Activated CD4-positive, CD25-positive, alpha-beta regulatory T cell treated with anti-CD3 and anti-CD28 coated beads, Interleukin-2, amount 50 U/mL, for 72 hours (primary cell): ENCODE measurements around the gene CXXC1.
"Not testable (repeated sequence)": the region's sequence is repeated elsewhere in the genome, so short reads cannot be mapped to it uniquely, and the experiment has no call there.

Experiments
- DNase-seq: peaks from one replicate; pipeline ENCODE4 v3.0.0; 2021

The CXXC1 gene

GRCh38 chr18:50297621-50298442, 10.3 kb upstream of the CXXC1 start:
- peak; percentile 75 for DNase-seq

- DNase-seq, result no peak
Measured at GRCh38 chr18:50293039-50293438, 5.5 kb upstream of the CXXC1 start.

- DNase-seq, result no peak
Measured at GRCh38 chr18:50289108-50289443, 1.6 kb upstream of the CXXC1 start.

DNA sequence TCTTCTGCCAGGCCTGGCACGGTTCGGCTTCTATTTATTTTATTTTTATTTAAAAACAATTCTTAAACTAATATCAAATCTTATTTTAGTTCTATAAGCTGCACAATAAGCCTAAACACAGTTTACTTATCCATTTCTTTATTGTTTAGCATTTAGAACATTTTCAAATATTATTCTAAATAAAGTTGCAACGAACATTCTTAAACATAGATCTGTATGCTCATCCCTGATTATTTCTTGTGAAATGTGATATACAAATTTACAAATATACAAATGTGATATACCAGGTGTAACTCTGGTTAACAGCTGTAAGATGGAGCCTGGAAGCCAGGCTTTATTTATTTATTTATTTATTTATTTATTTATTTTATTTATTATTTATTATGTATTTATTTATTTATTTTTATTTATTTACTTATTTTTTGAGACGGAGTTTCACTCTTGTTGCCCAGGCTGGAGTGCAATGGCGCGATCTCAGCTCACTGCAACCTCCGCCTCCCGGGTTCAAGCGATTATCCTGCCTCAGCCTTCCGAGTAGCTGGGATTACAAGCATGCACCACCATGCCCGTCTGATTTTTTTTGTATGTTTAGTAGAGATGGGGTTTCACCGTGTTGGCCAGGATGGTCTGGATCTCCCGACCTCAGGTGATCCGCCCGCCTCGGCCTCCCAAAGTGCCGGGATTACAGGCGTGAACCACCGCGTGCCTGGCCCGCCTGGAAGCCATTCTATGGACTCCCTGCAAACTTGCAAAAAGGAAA, 1.0 kb upstream of the CXXC1 start:
- not testable (repeated sequence) for DNase-seq

GRCh38 chr18:50287028-50287440, 458 bp downstream of the CXXC1 start:
- DNase-seq, result no peak

- no peak for DNase-seq
Measured at GRCh38 chr18:50286391-50287027, 983 bp downstream of the CXXC1 start.

- no peak for DNase-seq
Measured at GRCh38 chr18:50285631-50286321, 1.7 kb downstream of the CXXC1 start.

- DNase-seq, result no peak
Measured at GRCh38 chr18:50285071-50285470, 2.4 kb downstream of the CXXC1 start.

DNA sequence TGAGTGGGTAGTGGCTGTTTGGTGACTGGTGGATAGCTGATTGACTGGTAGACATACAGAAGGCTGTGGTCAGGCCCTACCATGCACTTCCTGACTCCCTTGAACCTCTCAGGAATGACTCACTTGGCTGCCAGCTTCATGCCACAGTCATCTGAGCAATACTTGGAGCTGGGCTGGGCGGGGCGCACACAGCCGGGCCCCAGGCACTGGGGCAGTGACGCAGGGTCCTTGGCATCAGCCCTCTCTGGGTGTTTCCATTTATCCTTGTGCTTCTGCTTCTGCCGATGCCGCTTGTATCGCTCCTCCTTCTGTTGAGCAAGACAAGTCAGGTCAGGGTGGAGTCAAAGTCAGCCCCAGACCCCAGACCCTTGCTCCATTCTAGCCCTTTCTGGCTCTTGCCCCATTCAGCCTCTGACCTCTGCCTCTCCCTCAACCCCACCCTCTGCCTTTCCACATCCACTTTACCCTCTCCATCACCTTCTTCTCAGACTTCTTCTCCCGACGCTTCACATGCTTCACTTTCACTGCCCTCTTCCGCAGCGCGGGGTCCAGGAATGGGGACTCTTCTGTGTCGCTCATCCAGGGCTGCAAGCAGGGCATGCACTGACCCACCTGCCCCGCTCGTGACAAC, 3.1 kb downstream of the CXXC1 start:
- DNase-seq, result no peak

DNA sequence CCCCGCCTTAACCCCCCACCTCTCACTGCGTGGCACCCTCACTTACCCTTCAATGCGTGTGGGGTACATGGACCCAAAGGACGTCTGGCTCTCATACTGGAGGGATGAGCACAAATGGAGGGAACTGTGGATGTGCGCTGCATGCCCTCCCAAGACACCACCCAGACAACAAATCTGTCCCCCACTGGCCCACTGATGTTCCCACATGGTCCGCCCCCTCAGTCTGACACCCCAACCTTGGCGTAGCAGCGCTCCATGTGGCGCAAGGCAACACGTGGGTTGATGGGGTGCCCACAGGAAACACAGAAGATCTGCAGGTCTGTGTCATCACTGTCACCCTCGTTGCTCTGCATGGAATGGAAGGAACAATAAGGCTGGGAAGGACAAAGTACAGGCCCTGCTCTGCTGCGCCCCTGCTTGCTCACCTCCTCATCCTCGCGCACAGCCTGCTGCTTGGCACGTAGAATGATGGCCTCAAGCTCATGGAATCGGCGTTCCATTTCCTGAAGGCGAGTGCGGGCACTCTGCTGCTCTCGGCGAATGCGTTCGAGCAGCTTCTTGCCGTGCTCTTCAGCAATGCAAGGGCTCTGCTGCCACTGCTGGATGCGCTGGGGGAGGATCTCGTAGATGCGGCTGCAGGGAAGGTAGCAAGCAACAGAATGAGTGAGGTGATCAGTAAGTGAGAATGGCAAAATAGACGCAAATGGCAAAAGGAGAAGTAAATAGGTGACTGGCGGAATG, 3.9 kb downstream of the CXXC1 start:
- no peak for DNase-seq

DNA sequence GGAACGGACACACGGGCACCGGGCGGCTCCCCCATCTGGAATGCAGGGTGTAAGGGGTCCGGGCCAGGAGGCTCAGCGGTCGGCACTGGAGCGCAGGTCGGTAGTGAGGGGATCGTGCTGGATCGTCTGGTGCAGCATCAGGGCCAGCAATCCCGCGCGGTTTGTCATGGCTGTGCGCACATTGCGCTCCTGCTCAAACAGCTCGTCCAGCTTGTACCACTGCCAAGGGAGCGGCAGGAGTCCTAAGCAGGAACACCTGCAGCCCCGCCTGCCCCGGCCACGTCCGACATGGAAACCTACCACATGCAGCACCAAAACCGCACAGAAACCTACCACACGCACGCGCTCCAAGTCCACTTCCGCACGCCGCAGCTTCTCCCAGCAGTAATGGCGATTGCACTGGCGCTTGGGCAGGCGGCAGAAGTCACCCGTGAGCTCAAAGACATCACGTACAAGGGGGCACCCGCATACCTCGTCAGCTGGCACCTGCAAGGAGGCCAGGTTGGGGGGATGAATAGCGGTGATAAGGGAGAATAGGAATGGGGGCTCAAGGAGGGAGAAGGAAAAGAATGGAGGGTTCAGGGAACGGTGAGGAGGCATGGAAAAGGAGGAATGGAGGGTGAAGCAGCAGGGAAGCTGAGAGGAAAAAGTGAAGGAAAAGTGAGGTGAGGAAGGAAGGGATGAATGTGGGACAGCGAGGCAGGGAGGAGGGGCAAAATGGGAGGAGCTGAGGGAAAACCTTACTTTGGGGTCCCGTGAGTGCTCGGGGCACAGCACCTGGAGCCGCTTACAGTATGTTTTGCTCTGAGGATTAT, 4.8 kb downstream of the CXXC1 start:
- no peak for DNase-seq

DNA sequence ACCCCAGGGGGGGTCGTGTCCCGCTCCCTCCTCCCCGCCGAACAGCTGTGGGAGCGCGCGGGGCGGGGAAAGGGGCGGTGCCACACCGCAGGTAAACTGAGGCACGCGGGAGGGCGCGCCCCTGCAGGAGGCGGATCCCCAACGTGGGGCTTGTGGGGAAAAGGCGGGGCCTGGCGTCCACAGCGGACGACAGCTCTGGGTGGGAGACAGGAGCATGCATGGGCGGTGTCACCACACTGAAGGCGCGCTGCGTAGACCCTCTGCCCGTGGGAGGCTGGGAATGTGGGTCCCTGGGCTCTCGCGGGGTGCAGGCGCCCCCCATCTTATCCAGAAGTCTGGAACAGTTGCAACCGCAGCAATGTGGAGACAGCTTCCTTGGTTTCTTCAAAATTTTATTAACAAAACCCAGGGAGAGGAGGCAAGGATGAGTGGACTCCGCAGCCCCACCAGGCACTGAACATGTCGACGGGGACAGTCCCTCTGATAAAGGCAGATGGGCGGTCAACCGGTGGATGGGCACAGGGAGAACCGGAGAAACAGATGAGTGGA, 5.4 kb downstream of the CXXC1 start:
- DNase-seq, result no peak

- DNase-seq, result peak; percentile 94
Measured at GRCh38 chr18:50281295-50281971, 6.1 kb downstream of the CXXC1 start, which contains the start of gene MBD1. Gene MBD1 (minus strand): TSS chr18:50281523. CDS start chr18:50279992, 1,531 bp downstream.

DNA sequence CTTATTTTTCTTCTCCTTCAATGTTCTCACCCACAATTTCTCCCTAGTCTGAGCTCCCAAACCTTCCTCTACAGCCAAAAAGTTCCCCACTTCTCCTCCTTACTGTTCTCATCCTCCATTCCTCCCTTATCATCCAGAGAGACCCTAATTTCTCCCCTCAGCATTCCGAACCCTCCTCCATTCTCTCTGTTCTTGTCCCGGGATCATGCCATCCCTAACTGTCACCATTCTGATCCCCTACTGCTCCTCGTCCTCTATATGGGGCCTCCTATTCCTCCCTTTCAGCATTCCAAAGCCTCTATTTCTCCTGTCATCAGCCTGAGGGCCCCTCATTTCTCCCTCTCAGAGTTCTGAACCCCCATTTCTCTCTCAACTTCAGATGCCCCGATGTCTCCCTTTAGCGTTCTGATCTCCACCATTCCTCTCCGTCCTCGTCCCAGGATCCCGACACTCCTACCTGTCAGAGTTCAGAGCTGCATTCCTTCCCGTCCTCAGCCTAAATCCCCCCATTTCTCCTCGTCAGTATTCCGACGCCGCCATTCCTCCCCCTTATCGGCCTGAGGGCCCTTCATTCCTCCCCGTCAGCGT, 6.7 kb downstream of the CXXC1 start:
- DNase-seq, result no peak

- DNase-seq, result no peak
Measured at GRCh38 chr18:50279752-50280151, 7.7 kb downstream of the CXXC1 start.

DNA sequence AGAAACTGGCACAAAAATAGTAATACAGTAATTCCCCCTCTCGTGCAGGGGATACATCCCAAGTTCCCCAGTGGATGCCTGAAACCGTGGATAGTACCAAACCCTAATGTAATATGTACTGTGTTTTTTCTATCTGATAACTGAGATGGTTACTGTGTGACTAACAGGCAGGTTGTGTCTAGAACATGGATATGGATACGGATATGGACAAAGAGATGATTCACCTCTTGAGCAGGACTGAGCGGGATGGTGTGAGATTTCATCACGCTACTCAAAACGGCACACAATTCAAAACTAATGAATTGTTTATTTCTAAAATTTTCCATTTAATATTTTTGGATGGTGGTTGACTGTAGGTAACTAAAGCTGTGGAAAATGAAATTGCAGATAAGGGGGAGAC, 9.6 kb downstream of the CXXC1 start:
- DNase-seq, result no peak

- no peak for DNase-seq
Measured at GRCh38 chr18:50276452-50276851, 11.0 kb downstream of the CXXC1 start.

- no peak for DNase-seq
Measured at GRCh38 chr18:50275503-50276036, 11.9 kb downstream of the CXXC1 start.

DNA sequence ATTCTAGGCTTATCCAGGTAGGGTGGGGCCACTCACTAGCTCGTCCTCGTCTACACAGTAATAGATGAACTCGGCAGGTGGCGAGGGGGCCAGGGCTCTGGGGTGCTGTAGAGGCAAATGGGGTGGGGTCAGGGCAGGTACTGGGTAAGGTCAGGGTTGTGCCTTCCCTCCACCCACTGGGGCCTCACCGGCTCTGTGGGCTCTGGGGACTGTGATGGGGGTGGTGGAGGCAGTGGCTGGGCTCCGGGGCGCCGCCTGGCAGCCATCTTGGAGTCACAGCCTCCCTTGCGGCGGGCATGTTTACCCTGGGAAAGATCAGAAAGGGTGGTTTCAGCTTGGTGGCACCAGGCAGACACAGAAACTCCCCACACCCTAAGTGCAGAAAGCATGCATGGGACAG, 12.6 kb downstream of the CXXC1 start:
- DNase-seq, result no peak
